Measurements from ENCODE around the gene STK33. TPM values are rescaled to one million over a fixed set of nuclear protein-coding genes. Genes with fewer than 3 reads are reported as not detected.

The STK33 gene
- total RNA-seq, 1 experiment from 2014 or later, result 3.9 TPM

DNA sequence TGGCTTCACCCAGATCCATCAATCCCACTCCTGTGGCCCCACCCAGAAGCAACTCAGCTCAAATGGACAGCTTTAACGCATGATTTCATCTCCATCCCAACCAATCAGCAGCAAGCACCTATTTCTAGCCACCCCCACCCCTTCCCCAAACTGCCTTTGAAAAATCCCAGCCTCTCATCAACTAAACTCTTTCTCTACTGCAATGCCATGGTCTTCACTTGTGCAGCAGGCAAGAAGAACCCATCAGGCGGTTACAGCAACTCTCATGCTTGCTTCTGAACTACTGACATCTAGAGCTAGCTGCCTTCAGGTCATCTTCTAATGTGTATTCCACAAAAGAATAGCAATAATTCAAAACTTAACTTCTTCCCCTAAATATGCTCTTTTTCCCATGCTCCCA lies 42.1 kb upstream of the STK33 start:
- no TSS peak for BruUV-seq (replicated peaks)
- intact Hi-C loops (cut with micrococcal nuclease; ENCODE audit: unreplicated experiment) (no loop called here), in situ Hi-C loops (cut with HindIII; ENCODE audit: low pct_unique_long_range_greater_than_20kb, low sequenced_read_pairs) (no loop called here)
- TF ChIP-seq, protein P1, sequence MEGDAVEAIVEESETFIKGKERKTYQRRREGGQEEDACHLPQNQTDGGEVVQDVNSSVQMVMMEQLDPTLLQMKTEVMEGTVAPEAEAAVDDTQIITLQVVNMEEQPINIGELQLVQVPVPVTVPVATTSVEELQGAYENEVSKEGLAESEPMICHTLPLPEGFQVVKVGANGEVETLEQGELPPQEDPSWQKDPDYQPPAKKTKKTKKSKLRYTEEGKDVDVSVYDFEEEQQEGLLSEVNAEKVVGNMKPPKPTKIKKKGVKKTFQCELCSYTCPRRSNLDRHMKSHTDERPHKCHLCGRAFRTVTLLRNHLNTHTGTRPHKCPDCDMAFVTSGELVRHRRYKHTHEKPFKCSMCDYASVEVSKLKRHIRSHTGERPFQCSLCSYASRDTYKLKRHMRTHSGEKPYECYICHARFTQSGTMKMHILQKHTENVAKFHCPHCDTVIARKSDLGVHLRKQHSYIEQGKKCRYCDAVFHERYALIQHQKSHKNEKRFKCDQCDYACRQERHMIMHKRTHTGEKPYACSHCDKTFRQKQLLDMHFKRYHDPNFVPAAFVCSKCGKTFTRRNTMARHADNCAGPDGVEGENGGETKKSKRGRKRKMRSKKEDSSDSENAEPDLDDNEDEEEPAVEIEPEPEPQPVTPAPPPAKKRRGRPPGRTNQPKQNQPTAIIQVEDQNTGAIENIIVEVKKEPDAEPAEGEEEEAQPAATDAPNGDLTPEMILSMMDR (IDR thresholded peaks at IDR 0.05), result no peak
- TF ChIP-seq TCF7L2 (IDR thresholded peaks at IDR 0.05; ENCODE audit: low read depth, low read length) (no peak), POLR2AphosphoS5 (IDR thresholded peaks at IDR 0.05; ENCODE audit: low read depth, low read length) (no peak), SIN3A (IDR thresholded peaks at IDR 0.05; ENCODE audit: borderline replicate concordance, insufficient read depth, low read depth, low read length) (no peak)
- TF ChIP-seq, protein P2, sequence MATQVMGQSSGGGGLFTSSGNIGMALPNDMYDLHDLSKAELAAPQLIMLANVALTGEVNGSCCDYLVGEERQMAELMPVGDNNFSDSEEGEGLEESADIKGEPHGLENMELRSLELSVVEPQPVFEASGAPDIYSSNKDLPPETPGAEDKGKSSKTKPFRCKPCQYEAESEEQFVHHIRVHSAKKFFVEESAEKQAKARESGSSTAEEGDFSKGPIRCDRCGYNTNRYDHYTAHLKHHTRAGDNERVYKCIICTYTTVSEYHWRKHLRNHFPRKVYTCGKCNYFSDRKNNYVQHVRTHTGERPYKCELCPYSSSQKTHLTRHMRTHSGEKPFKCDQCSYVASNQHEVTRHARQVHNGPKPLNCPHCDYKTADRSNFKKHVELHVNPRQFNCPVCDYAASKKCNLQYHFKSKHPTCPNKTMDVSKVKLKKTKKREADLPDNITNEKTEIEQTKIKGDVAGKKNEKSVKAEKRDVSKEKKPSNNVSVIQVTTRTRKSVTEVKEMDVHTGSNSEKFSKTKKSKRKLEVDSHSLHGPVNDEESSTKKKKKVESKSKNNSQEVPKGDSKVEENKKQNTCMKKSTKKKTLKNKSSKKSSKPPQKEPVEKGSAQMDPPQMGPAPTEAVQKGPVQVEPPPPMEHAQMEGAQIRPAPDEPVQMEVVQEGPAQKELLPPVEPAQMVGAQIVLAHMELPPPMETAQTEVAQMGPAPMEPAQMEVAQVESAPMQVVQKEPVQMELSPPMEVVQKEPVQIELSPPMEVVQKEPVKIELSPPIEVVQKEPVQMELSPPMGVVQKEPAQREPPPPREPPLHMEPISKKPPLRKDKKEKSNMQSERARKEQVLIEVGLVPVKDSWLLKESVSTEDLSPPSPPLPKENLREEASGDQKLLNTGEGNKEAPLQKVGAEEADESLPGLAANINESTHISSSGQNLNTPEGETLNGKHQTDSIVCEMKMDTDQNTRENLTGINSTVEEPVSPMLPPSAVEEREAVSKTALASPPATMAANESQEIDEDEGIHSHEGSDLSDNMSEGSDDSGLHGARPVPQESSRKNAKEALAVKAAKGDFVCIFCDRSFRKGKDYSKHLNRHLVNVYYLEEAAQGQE (IDR thresholded peaks at IDR 0.05; ENCODE audit: insufficient read depth in 1 of 2, low read depth in 2 of 2, low read length in 1 of 2), result no peak
- CTCF ChIA-PET, result no interaction called here
- Histone ChIP-seq H3K36me3 (ENCODE audit: control insufficient read depth, insufficient read depth, low read length) (peaks cover 11% of the 10 kb centered on the region), H3K4me1 (ENCODE audit: control insufficient read depth, insufficient read depth, low read length) (no peaks in the 10 kb centered on the region), H3K4me3 (ENCODE audit: low read depth in 2 of 2, low read length in 2 of 2) (no peak overlapping the region), H3K9me3 (ENCODE audit: control insufficient read depth, insufficient read depth, low read depth, low read length) (no peaks in the 10 kb centered on the region), H3K27ac (ENCODE audit: low read length) (no peak overlapping the region), H3K27me3 (ENCODE audit: control insufficient read depth, insufficient read depth, low read length) (no peaks in the 10 kb centered on the region)
- POLR2A ChIA-PET, result no interaction called here
- DNase-seq (ENCODE audit: low read depth, low spot score), result no peak
- no peak for ATAC-seq

DNA sequence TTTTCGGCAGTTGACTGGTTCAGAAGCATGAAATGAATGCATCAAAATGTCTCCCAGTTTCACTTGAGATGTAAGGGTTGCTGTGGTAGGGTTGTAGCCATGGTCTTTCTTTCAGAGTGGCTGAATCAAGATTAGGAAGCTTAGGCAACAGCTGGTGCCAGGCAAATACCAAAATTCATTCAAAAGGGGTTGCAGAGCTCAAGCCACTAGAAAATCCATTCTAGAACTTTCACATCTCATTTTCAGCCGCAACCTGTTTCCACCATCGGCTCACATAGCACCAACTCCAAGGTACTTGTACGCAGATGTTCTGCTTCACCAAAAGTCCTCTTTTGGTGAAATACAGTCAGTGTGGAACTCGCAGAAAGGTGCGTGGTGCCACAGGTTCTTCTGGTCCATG lies 40.5 kb upstream of the STK33 start:
- POLR2A ChIA-PET, result no interaction called here
- no TSS peak for BruUV-seq (replicated peaks)
- Histone ChIP-seq H3K4me1 (ENCODE audit: control insufficient read depth, insufficient read depth, low read length) (no peaks in the 10 kb centered on the region), H3K27ac (ENCODE audit: low read length) (no peak overlapping the region), H3K4me3 (ENCODE audit: low read depth in 2 of 2, low read length in 2 of 2) (no peak overlapping the region), H3K27me3 (ENCODE audit: control insufficient read depth, insufficient read depth, low read length) (no peaks in the 10 kb centered on the region), H3K36me3 (ENCODE audit: control insufficient read depth, insufficient read depth, low read length) (peaks cover 11% of the 10 kb centered on the region), H3K9me3 (ENCODE audit: control insufficient read depth, insufficient read depth, low read depth, low read length) (no peaks in the 10 kb centered on the region)
- intact Hi-C loops (cut with micrococcal nuclease; ENCODE audit: unreplicated experiment), result no loop called here
- no peak for DNase-seq (ENCODE audit: low read depth, low spot score)
- in situ Hi-C loops (cut with HindIII; ENCODE audit: low pct_unique_long_range_greater_than_20kb, low sequenced_read_pairs), result no loop called here
- TF ChIP-seq SIN3A (IDR thresholded peaks at IDR 0.05; ENCODE audit: borderline replicate concordance, insufficient read depth, low read depth, low read length), result no peak
- no peak for TF ChIP-seq POLR2AphosphoS5 (IDR thresholded peaks at IDR 0.05; ENCODE audit: low read depth, low read length)
- TF ChIP-seq, protein P2 (IDR thresholded peaks at IDR 0.05; ENCODE audit: insufficient read depth in 1 of 2, low read depth in 2 of 2, low read length in 1 of 2), result no peak
- no peak for TF ChIP-seq TCF7L2 (IDR thresholded peaks at IDR 0.05; ENCODE audit: low read depth, low read length)
- TF ChIP-seq, protein P1 (IDR thresholded peaks at IDR 0.05), result no peak
- CTCF ChIA-PET, result no interaction called here
- no peak for ATAC-seq

All from Panc1 (cell line).